HG02943 (cell line): ENCODE data around the gene CPPED1.
A peak's percentile ranks its signal among the peaks of the same experiment; 100 is the strongest.
"Not testable (repeated sequence)": the region's sequence is repeated elsewhere in the genome, so short reads cannot be mapped to it uniquely, and the experiment has no call there.

Experiments
- ATAC-seq: cut with Tn5 transposase; IDR thresholded peaks from one replicate; pipeline ENCODE4 v1.9.1; 2021; ENCODE audit warnings: mild to moderate bottlenecking, low read depth, moderate library complexity; ENCODE audit not compliant: unreplicated experiment

CPPED1 gene

GRCh38 chr16:12803203-12804093 lies at the start of gene CPPED1:
Gene CPPED1 (minus strand): TSS chr16:12803887. CDS start chr16:12803776, 111 bp downstream.
- ATAC-seq = peak; percentile 85

GRCh38 chr16:12850186-12850585 lies 46.5 kb upstream of the CPPED1 start:
- no peak for ATAC-seq

DNA sequence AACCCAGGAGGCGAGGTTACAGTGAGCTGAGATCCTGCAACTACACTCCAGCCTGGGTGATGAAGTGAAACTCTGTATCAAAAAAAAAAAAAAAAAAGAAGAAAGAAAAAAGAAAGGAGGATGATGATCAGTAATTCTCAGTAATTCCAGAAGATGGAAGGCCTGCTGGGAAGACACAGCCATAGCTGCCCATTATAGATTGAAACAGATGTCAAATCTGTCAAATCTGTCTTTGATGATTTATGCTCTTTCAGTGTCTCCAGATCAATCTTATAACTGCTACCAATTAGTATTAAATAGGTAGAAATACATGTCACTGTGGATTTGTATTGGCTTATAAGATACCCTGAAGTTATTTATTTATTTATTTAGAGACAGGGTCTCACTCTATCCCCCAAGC lies 42.9 kb upstream of the CPPED1 start:
- no peak for ATAC-seq

GRCh38 chr16:12845282-12845681 lies 41.6 kb upstream of the CPPED1 start:
- ATAC-seq = no peak

GRCh38 chr16:12837756-12838155 lies 34.1 kb upstream of the CPPED1 start:
- no peak for ATAC-seq

GRCh38 chr16:12837291-12837690 lies 33.6 kb upstream of the CPPED1 start:
- ATAC-seq = no peak

- ATAC-seq = no peak
Observed at GRCh38 chr16:12833926-12834325, 30.2 kb upstream of the CPPED1 start.

- ATAC-seq = no peak
Observed at GRCh38 chr16:12829096-12829888, 25.6 kb upstream of the CPPED1 start.

DNA sequence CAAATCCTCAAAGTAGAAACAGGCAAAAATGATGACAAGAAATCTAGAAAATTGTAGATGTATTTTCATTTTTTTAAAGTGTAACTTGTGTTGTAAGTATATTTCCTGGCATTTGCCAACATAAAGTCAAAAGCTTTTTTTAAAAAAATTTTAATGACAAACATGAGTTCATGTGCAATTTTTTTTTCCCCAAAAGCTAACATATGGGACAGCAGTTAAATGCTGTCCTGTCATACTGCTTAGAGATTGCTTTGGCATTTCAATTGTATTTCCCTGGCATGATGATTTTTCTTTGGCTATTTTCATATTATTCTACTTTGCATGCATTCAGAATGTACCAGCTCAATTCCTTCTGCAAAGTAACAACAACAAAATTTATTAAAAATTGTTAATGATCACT lies 24.5 kb upstream of the CPPED1 start:
- no peak for ATAC-seq

GRCh38 chr16:12826559-12826958 lies 22.9 kb upstream of the CPPED1 start:
- no peak for ATAC-seq

GRCh38 chr16:12819126-12820117 lies 15.7 kb upstream of the CPPED1 start:
- no peak for ATAC-seq

GRCh38 chr16:12818326-12818725 lies 14.6 kb upstream of the CPPED1 start:
- ATAC-seq = no peak

GRCh38 chr16:12816791-12817214 lies 13.1 kb upstream of the CPPED1 start:
- ATAC-seq = not testable (repeated sequence)

GRCh38 chr16:12815361-12815760 lies 11.7 kb upstream of the CPPED1 start:
- no peak for ATAC-seq

DNA sequence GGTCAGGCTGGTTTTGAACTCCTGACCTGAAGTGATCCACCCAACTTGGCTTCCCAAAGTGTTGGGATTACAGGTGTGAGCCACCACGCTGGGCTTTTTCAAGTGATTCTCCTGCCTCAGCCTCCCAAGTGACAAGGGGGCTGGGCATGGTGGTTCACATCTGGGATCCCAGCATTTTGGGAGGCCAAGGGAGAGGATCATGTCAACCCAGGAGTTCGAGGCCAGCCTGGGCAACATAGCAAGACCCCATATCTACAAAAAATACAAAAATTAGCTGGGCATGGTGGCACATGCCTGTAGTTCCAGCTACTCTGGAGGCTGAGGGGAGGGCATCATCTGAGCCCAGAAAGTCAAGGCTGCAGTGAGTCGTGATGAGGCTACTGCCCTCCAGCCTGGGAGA lies 10.0 kb upstream of the CPPED1 start:
- ATAC-seq = not testable (repeated sequence)

DNA sequence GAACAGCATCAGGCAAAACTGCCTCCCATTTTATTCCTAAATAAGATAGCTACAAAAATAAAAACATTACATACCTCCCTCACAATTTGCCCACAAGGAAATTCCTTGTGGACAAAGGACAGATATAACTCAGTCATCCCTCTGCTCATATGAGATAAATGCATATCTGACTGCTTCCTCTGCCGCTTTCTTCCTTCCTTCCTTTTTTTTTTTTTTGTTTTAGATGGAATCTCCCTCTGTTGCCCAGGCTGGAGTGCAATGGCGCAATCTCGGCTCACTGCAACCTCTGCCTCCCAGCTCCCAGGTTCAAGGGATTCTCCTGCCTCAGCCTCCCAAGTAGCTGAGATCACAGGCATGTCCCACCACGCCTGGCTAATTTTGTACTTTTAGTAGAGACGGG lies 9.6 kb upstream of the CPPED1 start:
- not testable (repeated sequence) for ATAC-seq

- ATAC-seq = no peak
Observed at GRCh38 chr16:12811441-12812383, 8.0 kb upstream of the CPPED1 start.

- ATAC-seq = no peak
Observed at GRCh38 chr16:12805066-12805465, 1.4 kb upstream of the CPPED1 start.

DNA sequence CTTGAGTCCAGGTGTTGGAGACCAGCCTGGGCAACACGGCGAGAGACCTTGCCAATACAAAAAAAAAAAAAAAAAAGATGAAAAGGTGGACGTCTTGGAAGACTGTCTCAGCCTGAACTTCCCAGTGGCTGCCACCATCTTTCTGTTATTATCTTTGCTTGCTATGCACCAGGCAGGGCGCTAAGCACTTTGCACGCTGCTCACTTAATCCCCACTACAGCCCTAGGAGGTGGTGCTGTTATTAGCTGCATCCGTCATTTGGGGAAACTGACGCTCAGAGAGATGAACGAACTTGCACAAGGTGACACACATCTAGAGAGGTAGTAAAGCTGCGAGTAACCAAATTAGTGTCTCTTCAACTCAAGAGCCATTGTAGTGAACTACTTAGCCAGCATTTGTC lies 708 bp upstream of the CPPED1 start:
- no peak for ATAC-seq
